Gastrocnemius medialis (tissue), 4 donors: ENCODE measurements around the gene SMIM23. TPM values are rescaled to one million over a fixed set of nuclear protein-coding genes. Genes with fewer than 3 reads are reported as not detected.

ENCODE experiments used
- ATAC-seq, 2 donors: fragments of 150-250 bp; one replicate each; pipeline ENCODE4 v1.9.1; 2016
- DNase-seq, 2 donors: peaks; one replicate each; pipeline ENCODE4 v3.0.0-alpha.2; 2019
- H3K27ac ChIP-seq, 4 donors: fragments of 200-600 bp; sonication (generic); 1 replicate in 1 of 4; 2 replicates in 3 of 4; pipeline ENCODE4 v1.5.1; 2016 to 2018; ENCODE audit warnings: mild to moderate bottlenecking in 2 of 4, moderate library complexity in 1 of 4
- H3K27me3 ChIP-seq, 3 donors: fragments of 200-600 bp; sonication (generic) in 2 of 3; 1 replicate in 1 of 3; 2 replicates in 2 of 3; pipeline versions ENCODE4 v1.5.1 to v1.6.0; 2016 to 2019; ENCODE audit warnings: mild to moderate bottlenecking in 1 of 3, moderate library complexity in 1 of 3
- H3K36me3 ChIP-seq, 2 donors: fragments of 200-600 bp; sonication (generic) in 1 of 2; one replicate each; pipeline ENCODE4 v1.5.1; 2017 to 2018
- H3K4me1 ChIP-seq, 2 donors: fragments of 200-600 bp; sonication (generic) in 1 of 2; one replicate each; pipeline ENCODE4 v1.5.1; 2016 to 2017; ENCODE audit warnings: mild to moderate bottlenecking in 2 of 2
- H3K4me3 ChIP-seq, 4 donors: fragments of 200-600 bp; sonication (generic) in 3 of 4; 1 replicate in 1 of 4; 2 replicates in 3 of 4; pipeline ENCODE4 v1.5.1; 2016 to 2019; ENCODE audit warnings: mild to moderate bottlenecking in 2 of 4
- H3K9me3 ChIP-seq, 3 donors: fragments of 200-600 bp; sonication (generic) in 2 of 3; 1 replicate in 1 of 3; 2 replicates in 2 of 3; pipeline ENCODE4 v1.5.1; 2016 to 2019
- CTCF ChIP-seq, 5 experiments: fragments of 450-650 bp in 3 of 5; fragments of 200-600 bp in 2 of 5; sonication (generic) in 2 of 5; IDR thresholded peaks in 4 of 5; conservative IDR thresholded peaks in 1 of 5; 1 replicate in 4 of 5; 2 replicates in 1 of 5; pipeline ENCODE4 v1.5.1; 2016 to 2019; ENCODE audit warnings: antibody characterized with exemption in 5 of 5, mild to moderate bottlenecking in 3 of 5, moderate library complexity in 3 of 5
- POLR2A ChIP-seq, 2 donors: fragments of 450-650 bp; IDR thresholded peaks; one replicate each; pipeline ENCODE4 v1.6.1; 2017; ENCODE audit warnings: antibody characterized with exemption in 2 of 2, mild to moderate bottlenecking in 2 of 2, moderate library complexity in 2 of 2
- in situ Hi-C, 4 donors: fragments of 200-750 bp; cut with MboI; loops; one replicate each; pipeline versions ENCODE4 v1.15.0 to v1.8.0; 2017; ENCODE audit warnings: low sequenced_read_pairs in 4 of 4
- intact Hi-C: fragments of 100-400 bp; cut with DNase I; formaldehyde crosslinking; loops from one replicate; pipeline ENCODE4 v1.15.1; 2023; ENCODE audit warnings: low total_unique reads
- total RNA-seq, 4 donors: library from RNA; depleted of rRNA; stranded (reverse); fragments of >200 nt; gene quantifications; one replicate each; pipeline versions ENCODE4 v1.1.0 to v1.2.3, GENCODE V29; 2016

SMIM23 gene
- total RNA-seq, result not detected

GRCh38 chr5:171785517-171785916 is at the start of gene SMIM23:
SMIM23 (plus strand) TSS chr5:171785817; CDS start chr5:171785872, 55 bp downstream.
- in situ Hi-C loops, result no loop called here
- H3K27me3 ChIP-seq, result no peaks in the 10 kb centered on the region
- no peak for ATAC-seq

GRCh38 chr5:171736976-171737891 is 48.4 kb upstream of the SMIM23 start:
- Histone ChIP-seq H3K27me3 (no peaks in the 10 kb centered on the region), H3K4me3 (no peak overlapping the region)

More at GRCh38 chr5:171785517-171785916, at the start of gene SMIM23:
- Histone ChIP-seq H3K27ac (no peak within 1 kb of the TSS), H3K4me3 (no peak within 1 kb of the TSS), H3K36me3 (no peaks in the 10 kb centered on the region), H3K9me3 (no peaks in the 10 kb centered on the region), H3K4me1 (no peaks in the 10 kb centered on the region)
- no peak for DNase-seq
- no peak for TF ChIP-seq CTCF (IDR thresholded peaks at IDR 0.05 in 4 of 5, conservative IDR thresholded peaks at IDR 0.05 in 1 of 5)
- intact Hi-C loops, result no loop called here

GRCh38 chr5:171738501-171738900 is 47.1 kb upstream of the SMIM23 start:
- Histone ChIP-seq H3K9me3 (no peaks in the 10 kb centered on the region), H3K4me3 (no peak overlapping the region), H3K36me3 (no peaks in the 10 kb centered on the region), H3K27me3 (no peaks in the 10 kb centered on the region), H3K27ac (no peak overlapping the region), H3K4me1 (no peaks in the 10 kb centered on the region)
- ATAC-seq, result peak in 1 of 2 donors; percentile 30
- in situ Hi-C loops (no loop called here), intact Hi-C loops (no loop called here)
- DNase-seq, result no peak
- TF ChIP-seq CTCF (IDR thresholded peaks at IDR 0.05 in 4 of 5, conservative IDR thresholded peaks at IDR 0.05 in 1 of 5) (no peak), POLR2A (IDR thresholded peaks at IDR 0.05) (no peak)

More at GRCh38 chr5:171736976-171737891, 48.4 kb upstream of the SMIM23 start:
- in situ Hi-C loops (no loop called here), intact Hi-C loops (no loop called here)
- ATAC-seq, result peak; percentile 62 to 78
- TF ChIP-seq CTCF (IDR thresholded peaks at IDR 0.05 in 4 of 5, conservative IDR thresholded peaks at IDR 0.05 in 1 of 5) (no peak), POLR2A (IDR thresholded peaks at IDR 0.05) (no peak)
- H3K36me3 ChIP-seq, result no peaks in the 10 kb centered on the region
- DNase-seq, result peak in 1 of 2 donors; percentile 45
- H3K27ac ChIP-seq, result no peak overlapping the region
- no peaks in the 10 kb centered on the region for H3K4me1 ChIP-seq
- H3K9me3 ChIP-seq, result no peaks in the 10 kb centered on the region

- H3K4me1 ChIP-seq, result no peaks in the 10 kb centered on the region
- H3K9me3 ChIP-seq, result no peaks in the 10 kb centered on the region
- no peak for ATAC-seq
- no peak overlapping the region for H3K4me3 ChIP-seq
- H3K27ac ChIP-seq, result no peak overlapping the region
- no peaks in the 10 kb centered on the region for H3K27me3 ChIP-seq
- TF ChIP-seq CTCF (IDR thresholded peaks at IDR 0.05 in 4 of 5, conservative IDR thresholded peaks at IDR 0.05 in 1 of 5) (no peak), POLR2A (IDR thresholded peaks at IDR 0.05) (no peak)
- intact Hi-C loops (no loop called here), in situ Hi-C loops (no loop called here)
- DNase-seq, result no peak
- H3K36me3 ChIP-seq, result no peaks in the 10 kb centered on the region
Measured at GRCh38 chr5:171739271-171739670, 46.3 kb upstream of the SMIM23 start.
